HK-2 (cell line): ENCODE measurements around the gene P2RX7.
A peak's percentile ranks its signal among the peaks of the same experiment; 100 is the strongest.

Experiments
- DNase-seq: peaks from one replicate; pipeline ENCODE4 v3.0.0-alpha.2; 2018; ENCODE audit not compliant: unreplicated experiment

P2RX7 gene

DNA sequence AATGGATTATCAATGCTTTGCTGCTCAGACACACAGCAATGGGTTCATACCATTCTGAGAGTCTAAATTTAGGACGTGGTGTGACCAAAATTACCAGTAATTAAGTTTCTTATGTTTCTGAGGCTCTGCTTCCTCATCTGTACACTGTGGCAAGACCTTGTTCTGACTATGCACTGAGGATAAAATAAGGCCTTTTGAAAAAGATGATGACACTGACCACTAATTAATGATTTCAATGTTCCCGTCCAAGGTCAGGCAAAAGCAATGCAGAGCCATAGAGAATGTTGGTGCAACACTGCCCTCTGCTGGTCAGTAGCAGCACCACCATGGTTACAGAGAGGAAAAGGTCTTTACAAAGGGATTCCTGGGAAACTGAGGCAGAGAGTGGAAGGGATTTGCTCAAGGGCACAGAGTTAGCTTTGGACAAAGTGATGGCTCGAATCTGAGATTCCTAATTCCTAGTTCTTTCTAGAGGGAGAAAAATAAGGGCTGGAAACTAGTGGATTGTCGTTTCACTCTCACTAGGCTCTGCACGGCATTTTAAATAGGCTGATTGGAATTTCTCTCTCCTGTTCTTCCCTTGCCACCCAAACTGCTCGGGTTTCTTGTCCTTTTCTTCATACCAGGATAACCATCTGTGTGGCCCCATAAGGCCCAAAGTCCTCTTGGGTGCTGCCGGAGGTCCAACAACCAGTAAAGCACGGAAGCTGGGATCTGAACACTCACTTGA, 22.3 kb upstream of the P2RX7 start:
- DNase-seq, result peak; percentile 58

DNA sequence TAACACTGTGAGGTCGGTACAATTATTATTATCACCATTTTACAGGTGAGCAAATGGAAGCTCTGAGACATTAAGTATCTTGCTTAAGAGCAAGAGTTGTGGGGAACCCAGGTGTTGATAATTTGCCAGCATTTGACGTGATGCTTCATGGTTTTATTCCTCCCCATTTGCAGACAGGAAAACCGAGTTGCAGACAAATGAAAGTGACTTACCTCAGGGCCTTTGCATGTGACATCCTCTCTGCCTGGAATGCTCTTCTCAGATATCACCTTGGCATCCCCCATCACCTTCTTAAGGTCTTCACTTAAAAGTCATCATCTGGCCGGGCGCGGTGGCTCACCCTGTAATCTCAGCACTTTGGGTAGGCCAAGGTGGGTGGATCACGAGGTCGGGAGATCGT, 21.0 kb upstream of the P2RX7 start:
- no peak for DNase-seq

DNA sequence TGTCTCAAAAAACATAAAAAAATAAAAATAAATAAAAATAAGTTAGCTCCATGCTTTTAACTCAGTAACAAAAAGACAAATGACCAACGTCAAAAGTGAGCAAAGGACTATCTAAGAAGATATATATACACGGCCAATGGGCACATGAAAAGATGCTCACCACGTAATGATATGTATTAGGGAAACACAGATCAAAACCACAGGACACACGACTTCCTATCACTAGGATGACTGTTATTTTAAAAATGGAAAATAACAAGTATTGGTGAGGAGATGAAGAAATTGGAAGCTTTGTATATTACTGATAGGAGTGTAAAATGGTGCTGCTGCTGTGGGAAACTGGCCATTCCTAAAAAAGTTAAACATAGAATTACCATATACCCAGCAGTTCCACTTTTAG, 20.2 kb upstream of the P2RX7 start:
- DNase-seq, result no peak

DNA sequence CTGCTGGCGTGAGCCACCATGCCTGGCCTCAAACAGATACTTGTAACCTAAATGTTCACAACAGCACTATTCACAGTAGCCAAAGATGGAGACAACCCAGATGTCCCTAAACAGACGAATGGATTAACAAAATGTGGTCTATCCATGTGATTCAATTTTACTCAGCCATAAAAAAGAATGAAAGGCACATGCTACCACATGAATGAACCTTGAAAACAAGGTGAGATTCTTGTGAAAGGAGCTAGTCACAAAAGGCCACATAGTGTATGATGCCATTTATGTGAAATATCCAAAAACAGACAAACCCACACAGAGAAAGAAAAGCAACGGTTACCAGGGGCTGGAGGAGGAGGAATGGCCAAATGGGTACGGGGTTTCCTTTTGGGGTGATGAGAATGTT, 19.6 kb upstream of the P2RX7 start:
- no peak for DNase-seq

DNA sequence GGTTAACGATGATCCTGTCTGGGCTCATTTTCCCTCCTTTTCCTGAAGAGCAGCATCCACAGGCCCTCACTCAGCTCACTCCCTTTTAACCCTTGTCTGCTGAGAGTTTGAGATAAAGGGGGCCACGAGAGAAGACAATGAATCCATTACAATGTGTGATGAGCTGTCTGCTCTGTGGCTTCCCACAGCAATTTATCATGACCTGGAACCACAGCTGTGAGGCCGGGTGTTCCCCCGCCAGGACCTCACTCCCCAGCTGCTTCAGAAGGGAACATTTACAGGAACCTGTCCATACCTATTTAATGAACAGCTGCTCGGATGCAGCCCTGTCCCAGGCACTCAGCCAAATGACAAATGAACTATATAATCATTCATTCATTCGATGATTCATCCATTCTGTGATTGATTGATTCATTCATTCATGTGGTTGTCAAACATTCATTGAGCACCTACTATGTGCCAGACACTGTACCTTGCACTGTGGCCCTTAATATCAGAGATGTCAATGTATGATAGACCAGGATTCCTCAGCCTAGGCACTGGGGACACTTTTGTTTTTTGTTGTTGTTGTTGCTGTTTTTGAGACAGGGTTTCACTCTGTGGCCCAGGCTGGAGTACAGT, 18.5 kb upstream of the P2RX7 start:
- DNase-seq, result no peak

DNA sequence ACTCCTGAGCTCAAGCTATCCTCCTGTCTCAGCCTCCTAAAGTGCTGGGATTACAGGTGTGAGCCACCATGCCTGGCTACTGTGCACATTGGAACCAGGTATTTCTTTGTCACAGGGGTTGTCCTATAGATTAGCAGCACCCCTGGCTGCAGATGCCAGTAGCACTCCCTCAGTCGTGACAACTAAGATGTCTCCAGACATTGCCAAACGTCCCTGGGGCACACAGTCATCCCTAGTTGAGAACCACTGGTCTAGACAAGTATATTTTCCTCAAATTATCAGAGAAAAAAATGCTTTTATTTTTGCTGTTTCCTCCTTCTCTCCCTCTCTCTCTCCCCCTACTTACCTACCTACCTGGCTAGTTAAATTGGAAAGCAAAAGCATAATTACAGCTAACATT, 17.9 kb upstream of the P2RX7 start:
- DNase-seq, result no peak

DNA sequence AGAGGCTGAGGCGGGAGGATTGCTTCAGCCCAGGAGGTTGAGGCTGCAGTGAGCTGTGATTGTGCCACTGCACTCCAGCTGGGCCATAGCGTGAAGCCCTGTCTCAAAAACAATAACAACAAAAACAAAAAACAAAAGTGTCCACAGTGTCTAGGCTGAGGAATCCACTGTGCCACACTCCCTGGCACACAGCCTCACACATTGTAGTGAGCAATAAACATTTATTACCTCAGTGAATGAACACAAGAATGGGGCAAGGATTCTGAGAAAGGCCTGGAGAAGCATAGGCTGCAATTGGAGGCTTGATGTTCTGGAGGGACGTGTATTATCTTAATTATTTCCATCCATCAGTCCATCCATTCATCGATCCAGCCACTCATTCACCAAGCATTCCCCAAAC, 17.1 kb upstream of the P2RX7 start:
- no peak for DNase-seq

DNA sequence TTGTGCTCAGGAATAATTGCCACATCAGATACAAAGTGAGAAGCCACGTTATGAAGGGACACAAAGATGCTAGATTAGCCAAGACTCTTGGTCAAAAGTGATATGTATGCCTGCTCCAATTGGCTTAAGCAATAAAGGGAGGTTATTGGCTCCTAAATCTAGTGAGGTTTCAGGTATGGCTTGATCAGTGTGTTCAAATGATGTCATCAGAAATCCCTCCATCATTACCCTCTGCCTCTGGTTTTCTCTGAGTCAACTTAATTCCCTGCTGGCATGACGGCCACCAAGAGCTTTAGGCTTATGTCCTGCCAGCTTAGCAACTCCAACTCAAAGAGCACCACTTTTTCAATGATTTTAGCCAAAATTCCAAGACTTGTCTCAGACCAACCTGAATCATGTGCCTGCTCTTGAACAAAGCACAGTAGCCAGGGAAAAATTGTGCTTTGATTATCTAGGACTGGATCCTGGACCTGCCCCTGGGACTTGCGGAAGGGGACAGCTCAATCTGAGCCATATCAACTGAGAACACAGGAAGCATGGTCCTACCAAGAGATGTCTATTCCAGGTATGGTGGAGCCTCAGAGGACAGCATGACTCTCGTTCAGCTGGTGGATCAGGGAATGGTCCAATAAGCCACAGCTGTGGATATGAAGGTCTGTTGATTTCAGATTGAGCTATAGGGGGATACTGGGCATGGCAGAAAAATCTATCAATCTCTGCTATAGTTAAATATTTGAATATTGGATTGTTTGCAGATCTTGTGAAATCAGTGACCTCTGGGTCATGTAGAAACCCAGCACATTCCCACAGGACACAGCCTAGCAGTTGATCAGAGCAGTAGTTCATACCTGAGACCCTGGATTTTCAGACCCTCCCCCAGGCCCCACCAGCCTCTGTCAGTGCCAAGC, 16.1 kb upstream of the P2RX7 start:
- DNase-seq, result no peak

DNA sequence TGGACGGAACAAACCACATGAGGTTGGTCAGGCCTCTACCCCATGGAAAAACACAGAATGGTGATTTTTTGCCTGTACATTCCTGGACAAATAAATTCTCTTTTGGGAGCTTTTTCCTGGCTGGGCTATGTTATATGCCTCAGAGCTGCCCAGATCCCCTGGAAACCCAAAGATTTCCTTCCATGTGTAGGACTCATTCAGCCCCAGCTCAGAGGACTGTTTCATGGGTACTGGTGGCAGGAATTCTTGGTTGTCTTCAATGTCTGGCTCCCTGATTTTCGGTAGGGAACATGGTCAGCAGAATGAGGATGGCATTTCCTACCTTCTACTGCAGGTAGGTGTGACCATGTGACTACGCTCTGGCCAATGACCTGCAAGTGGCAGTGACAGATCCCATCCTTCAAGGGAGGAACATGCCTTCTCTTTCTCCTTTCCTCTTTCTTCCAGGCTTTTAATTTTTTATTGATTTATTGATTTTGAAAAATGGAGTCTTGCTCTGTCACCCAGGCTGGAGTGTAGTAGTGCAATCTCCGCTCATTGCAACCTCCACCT, 15.4 kb upstream of the P2RX7 start:
- DNase-seq, result no peak

DNA sequence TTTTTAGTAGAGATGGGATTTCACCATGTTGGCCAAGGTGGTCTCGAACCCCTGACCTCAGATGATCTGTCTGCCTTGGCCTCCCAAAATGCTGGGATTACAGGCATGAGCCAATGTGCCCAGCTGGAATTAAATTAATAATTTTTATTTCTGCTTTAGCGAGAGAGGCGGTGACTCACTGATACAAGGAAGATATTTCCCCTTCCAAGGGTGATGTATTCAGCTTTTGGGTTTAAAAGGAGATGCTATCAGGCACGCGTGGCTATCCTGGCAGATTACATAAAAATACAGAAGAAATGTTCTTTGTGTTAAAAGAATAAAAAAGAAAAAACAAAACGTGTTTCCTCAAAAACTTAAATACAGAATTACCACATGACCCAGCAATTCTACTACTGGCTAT, 12.4 kb upstream of the P2RX7 start:
- no peak for DNase-seq

DNA sequence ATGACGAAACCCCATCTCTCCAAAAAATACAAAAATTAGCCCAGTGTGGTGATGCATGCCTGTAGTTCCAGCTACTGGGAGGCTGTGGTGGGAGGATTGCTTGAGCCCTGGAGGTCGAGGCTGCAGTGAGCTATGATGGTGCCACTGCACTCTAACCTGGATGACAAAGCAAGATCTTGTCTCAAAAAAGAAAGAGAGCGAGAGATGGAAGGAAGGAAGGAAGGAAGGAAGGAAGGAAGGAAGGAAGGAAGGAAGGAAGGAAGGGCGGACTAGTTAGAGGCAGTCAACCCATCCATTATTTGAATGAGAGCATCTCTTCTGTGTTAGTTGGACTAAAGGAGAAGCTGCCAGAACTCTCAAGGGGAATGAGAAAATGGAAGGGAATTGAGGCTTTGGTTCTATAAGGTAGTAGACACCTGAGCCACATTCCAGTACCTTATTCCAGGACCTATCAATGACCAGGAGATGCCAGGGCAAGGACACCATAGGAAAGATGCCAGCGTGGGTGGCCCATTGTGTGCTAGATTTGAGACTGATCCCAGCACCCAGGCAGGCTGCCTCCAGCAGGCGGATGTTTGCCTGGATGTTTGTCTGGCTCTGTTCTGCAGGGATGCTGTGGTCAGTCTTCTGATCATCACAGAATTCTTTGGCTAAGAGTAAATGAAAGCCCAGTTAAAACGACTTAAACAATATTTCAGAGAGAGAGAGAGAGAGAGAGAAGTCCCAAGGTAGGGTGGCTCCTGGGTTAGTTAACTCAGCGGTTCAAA, 11.5 kb upstream of the P2RX7 start:
- no peak for DNase-seq

DNA sequence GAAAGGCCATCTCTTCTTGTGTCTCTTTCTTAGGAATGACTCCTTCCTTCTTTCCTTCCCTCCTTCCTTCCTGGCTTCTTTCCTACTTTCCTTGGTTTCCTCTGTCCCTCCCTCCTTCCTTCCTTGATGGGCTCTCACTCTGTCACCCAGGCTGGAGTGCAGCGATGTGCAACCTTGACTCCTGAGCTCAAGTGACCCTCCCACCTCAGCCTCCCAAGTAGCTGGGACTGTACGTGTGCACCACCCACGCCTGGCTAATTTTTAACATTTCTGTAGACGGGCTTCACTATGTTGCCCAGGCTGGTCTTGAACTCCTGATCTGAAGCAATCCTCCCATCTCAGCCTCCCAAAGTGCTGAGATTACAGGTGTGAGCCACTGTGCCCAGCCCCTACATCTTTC, 10.9 kb upstream of the P2RX7 start:
- no peak for DNase-seq

DNA sequence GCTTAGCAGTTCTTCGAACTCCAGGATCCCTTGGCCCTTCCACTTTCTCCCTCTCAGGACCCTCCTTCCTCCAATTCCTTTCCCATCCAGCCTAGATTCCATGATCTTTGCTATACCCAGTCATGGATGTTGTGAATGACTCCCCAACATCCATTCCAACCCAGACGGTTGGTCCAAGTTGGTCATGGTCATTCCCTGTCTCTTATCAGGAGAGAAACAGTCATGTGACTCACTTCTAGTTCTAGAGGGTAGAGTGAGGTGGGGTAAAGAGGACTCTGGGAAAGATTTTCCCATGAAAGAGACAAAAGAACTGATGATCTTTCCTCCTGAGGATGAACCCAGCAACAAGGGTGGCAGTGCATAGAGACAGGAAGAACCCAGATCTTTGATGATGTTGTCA, 9.2 kb upstream of the P2RX7 start:
- no peak for DNase-seq

DNA sequence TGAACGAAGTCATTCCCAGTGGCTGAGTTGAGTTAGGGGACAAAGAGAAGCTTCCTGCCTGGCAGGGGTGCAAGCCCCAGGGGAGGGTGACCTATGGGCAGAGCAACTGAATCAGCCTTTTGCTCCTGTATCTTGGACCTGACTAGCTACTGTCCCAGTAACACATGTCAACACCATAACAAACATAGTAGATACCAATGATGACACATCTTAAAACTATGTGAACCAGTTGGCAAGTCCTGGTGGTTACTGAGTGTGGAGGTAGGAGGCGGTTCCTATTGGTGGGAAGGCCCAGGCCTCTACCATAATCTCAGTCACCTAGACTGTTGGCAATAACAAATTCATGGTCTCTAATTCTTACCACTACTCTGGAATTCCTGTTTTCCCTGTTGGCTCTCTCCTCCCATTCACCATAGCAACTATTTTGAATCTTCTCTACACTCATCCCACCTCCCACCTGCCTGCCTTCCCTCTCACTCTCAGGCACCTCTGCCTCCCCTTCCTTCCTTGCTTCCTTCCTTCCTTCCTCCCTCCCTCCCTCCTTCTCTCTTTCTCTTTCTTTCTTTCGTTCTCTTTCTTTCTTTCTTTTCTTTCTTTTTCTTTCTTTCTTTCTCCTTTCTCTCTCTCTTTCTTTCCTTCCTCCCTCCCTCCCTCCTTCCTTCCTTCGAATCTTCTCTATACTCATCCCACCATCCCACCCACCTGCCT, 8.1 kb upstream of the P2RX7 start:
- DNase-seq, result peak; percentile 54

DNA sequence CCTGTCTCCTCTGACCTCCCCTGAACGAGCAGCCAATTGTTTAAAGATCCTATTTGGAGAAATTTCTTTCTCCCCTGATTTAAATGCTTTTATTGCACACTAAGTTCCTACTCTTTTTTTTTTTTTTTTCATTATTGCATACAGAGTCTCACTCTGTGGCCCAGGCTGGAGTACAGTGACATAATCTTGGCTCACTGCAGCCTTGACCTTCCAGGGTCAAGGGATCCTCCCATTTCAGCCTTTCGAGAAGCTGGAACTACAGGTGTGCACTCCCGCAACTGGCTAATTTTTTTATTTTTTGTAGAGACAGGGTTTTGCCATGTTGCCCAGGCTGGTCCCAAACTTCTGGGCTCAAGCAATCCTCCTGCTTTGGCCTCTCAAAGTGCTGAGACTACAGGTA, 5.2 kb upstream of the P2RX7 start:
- DNase-seq, result no peak

DNA sequence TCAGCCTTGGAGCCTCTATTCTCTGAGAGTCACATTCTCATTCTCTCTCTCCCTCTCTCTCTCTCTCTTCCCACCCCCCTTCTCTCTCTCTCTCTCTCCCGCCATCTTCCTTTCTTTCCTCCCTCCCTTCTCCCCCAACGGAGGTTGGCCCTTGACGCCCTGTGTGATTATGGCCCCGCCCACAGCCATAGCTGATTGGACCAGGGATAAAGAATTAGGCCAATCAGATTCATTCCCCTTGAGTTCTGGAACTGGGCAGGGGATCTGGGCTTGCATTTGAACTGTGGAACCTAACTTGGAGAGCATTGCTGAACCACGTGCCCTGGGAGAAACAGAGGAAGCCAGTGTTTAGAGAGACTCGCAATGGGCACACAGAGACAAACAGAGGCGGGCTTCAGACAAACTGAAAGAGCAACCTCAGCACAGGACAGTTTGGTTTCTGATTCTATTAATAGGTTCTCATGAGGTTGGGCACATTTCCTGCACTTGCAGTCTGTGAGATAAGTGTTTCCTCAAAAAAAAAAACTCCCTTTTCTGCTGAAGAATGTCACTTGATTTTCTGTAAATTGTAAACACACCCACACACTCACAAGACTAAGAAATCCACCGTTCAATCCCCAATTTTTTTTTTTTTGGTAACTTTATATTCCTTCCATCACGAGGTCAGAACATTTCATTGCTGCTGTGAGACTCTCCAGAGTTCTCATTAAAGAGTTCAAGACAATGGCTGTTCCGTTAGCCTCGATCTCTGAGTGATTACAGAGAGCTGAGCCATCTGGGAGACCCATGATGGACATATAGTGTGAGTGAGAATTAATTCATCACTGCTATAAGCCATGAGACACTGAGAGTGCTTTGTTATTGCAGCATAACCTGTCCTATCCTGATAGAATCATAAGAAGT, 3.5 kb upstream of the P2RX7 start:
- no peak for DNase-seq

DNA sequence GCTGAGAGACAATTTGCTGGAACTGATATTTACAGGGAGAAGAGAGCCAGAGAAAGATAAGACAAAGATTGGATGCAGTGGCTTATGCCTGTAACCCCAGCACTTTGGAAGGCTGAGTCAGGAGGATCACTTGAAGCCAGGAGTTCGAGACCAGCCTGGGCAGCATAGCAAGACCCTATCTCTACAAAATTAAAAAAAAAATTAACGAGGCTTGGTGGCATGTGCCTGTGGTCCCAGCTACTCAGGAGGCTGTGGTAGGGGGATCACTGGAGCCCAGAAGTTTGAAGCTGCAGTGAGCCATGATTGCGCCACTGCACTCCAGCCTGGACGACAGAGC, 2.9 kb upstream of the P2RX7 start:
- no peak for DNase-seq

DNA sequence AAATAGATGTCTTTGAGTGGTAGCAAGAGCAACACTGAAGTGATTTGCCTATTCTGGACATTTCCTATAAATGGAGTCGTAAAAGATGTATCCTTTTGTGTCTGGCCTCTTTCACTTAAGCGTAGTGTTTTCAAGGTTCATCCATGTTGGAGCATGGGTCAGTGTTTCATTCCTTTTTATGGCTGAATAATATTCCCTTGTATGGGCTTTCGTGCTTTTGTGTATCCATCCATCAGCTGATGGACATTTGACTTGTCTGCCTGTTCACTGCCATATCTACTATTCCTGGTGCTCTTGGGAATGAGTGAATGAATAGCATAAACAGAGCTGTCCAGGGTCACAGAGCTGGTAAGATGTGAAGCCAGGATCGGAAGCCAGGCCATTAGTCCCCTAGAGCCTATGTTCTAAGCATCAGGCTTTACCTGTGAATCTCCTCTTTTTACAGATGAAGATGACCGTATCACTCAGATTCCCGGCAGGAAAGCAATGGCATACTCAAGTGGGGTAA, 1.8 kb upstream of the P2RX7 start:
- no peak for DNase-seq

DNA sequence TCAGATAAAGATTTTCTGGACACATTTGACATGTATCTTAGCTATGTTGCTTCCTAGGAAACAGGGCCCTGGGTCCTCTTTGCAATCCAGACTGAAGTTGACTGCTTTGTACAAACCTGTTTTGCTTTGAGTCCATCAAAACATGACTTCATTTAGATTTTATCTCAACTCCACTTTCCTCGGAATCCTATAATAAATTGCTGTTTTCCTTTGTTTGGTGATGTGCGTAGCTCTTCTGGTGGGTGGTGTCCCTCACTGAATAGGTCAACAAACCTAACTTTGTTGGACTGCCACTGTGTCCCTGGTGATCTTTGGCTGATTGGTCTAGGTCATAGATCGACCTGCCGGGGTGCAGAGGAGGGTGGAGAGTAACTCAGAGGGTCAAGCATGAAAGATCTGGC, 735 bp upstream of the P2RX7 start:
- no peak for DNase-seq

DNA sequence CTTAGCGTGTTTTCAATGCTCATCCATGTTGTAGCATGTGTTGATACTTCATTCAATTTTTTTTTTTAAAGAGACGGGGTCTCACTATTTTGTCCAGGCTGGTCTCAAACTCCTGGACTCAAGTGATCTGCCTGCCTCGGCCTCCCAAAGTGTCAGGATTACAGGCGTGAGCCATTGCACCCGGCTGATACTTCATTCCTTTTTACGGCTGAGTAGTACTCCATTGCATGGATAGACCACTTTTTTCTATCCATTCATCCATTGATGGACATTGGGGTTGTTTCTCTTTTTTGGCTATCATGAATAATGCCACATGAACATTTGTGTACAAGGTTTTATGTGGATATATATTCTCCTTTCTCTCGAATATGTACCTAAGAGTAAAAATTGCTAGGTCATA, 1.2 kb downstream of the P2RX7 start:
- DNase-seq, result no peak
